Breast epithelium (tissue), 3 donors: ENCODE data around the gene LHPP.

Experiments
- POLR2AphosphoS5 ChIP-seq, 3 donors: sonication (generic); formaldehyde crosslinking; IDR thresholded peaks; one replicate each; pipeline ENCODE4 v1.6.1; 2017; ENCODE audit warnings: antibody characterized with exemption in 3 of 3
- TF ChIP-seq, protein P1 (sequence below), 3 donors: fragments of 450-650 bp; IDR thresholded peaks; one replicate each; pipeline ENCODE4 v1.5.1; 2016 to 2017; ENCODE audit warnings: antibody characterized with exemption in 3 of 3, mild to moderate bottlenecking in 3 of 3, moderate library complexity in 3 of 3

DNA sequence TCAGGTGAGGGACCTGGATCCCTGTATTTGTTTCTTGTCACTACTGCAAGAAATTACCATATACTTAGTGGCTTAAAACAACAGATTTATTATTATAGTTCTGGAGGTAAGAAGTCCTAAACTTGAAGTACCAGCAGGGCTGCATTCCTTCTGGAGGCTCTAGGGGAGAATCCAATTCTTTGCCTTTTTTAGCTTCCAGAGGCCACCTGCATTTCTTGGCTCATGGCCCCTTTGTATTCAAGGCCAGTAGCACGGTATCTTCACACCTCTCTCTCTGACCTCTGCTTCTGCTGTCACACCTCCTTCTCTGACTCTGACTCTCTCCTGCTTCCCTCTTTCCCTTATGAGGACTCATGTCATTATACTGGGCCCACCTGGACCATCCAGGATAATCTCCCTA is 2.2 kb upstream of the LHPP start:
- TF ChIP-seq, protein P1, sequence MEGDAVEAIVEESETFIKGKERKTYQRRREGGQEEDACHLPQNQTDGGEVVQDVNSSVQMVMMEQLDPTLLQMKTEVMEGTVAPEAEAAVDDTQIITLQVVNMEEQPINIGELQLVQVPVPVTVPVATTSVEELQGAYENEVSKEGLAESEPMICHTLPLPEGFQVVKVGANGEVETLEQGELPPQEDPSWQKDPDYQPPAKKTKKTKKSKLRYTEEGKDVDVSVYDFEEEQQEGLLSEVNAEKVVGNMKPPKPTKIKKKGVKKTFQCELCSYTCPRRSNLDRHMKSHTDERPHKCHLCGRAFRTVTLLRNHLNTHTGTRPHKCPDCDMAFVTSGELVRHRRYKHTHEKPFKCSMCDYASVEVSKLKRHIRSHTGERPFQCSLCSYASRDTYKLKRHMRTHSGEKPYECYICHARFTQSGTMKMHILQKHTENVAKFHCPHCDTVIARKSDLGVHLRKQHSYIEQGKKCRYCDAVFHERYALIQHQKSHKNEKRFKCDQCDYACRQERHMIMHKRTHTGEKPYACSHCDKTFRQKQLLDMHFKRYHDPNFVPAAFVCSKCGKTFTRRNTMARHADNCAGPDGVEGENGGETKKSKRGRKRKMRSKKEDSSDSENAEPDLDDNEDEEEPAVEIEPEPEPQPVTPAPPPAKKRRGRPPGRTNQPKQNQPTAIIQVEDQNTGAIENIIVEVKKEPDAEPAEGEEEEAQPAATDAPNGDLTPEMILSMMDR (IDR thresholded peaks at IDR 0.05): no peak
- peak in 1 of 3 donors; percentile 72 for TF ChIP-seq POLR2AphosphoS5 (IDR thresholded peaks at IDR 0.05)
